IMR-90 (cell line): Measurements from ENCODE around the gene GAB1. TPM values are rescaled to one million over a fixed set of nuclear protein-coding genes. Genes with fewer than 3 reads are reported as not detected.

Experiments used
- ATAC-seq: fragments of 200-7000 bp; cut with Tn5 transposase; 2 replicates; pipeline ENCODE4 v1.9.1; 2020; ENCODE audit warnings: low read depth, mild to moderate bottlenecking, moderate library complexity
- BruUV-seq: library from RNA; stranded (reverse); fragments of 400-500 nt; replicated peaks from 2 replicates; lab custom pipeline; 2021; lab: Mats Ljungman, UMichigan
- CTCF ChIA-PET: fragments of 300-600 bp; formaldehyde crosslinking; extraction: SDS; loops from one replicate; lab custom pipeline; 2021; ENCODE audit warnings: antibody characterized with exemption; lab: Yijun Ruan, JAX
- POLR2A ChIA-PET: fragments of 300-600 bp; sonication (Branson Sonifier 250); formaldehyde crosslinking; loops from one replicate; lab custom pipeline; 2022; ENCODE audit warnings: antibody characterized with exemption; ENCODE audit not compliant: unreplicated experiment; lab: Charles Lee
- DNase-seq: peaks from one replicate; pipeline ENCODE4 v3.0.0; 2013
- H2AFZ ChIP-seq: replicated peaks from 2 replicates; pipeline ENCODE3; 2013; ENCODE audit warnings: low read length, mild to moderate bottlenecking; ENCODE audit not compliant: poor library complexity
- H2AK5ac ChIP-seq: 2 replicates; pipeline ENCODE4 v1.6.1; 2013; ENCODE audit warnings: low read depth, low read length, inconsistent platforms
- H2AK9ac ChIP-seq: replicated peaks from 2 replicates; pipeline ENCODE3; 2013; ENCODE audit warnings: mild to moderate bottlenecking, low read depth, low read length, moderate library complexity; ENCODE audit not compliant: poor library complexity
- H2BK120ac ChIP-seq: 2 replicates; pipeline ENCODE4 v1.6.1; 2013; ENCODE audit warnings: low read depth, low read length, inconsistent platforms
- H2BK15ac ChIP-seq: 3 replicates; pipeline ENCODE4 v1.6.1; 2013; ENCODE audit warnings: low read depth, low read length, inconsistent platforms
- H2BK20ac ChIP-seq: 2 replicates; pipeline ENCODE4 v1.6.1; 2013; ENCODE audit warnings: low read depth, mild to moderate bottlenecking, inconsistent platforms, low read length, moderate library complexity
- H2BK5ac ChIP-seq: 2 replicates; pipeline ENCODE4 v1.6.1; 2013; ENCODE audit warnings: mild to moderate bottlenecking, low read depth, low read length, inconsistent platforms; ENCODE audit not compliant: poor library complexity, severe bottlenecking
- H3K14ac ChIP-seq: replicated peaks from 2 replicates; pipeline ENCODE4 v1.6.1; 2013; ENCODE audit warnings: low read depth, low read length, inconsistent platforms
- H3K18ac ChIP-seq: 2 replicates; pipeline ENCODE4 v1.6.1; 2013; ENCODE audit warnings: low read depth, low read length, control low read depth
- H3K23ac ChIP-seq: 2 replicates; pipeline ENCODE4 v1.6.1; 2013; ENCODE audit warnings: low read depth, low read length, inconsistent platforms
- H3K27ac ChIP-seq: 2 replicates; pipeline ENCODE4 v1.5.1; 2013; ENCODE audit warnings: mild to moderate bottlenecking, control low read depth, low read length; ENCODE audit not compliant: insufficient read depth
- H3K27me3 ChIP-seq: 2 replicates; pipeline ENCODE4 v1.6.1; 2013; ENCODE audit warnings: low read length; ENCODE audit not compliant: control insufficient read depth, insufficient read depth
- H3K36me3 ChIP-seq: 2 replicates; pipeline ENCODE4 v1.6.1; 2013; ENCODE audit warnings: low read length, mixed read lengths; ENCODE audit not compliant: control insufficient read depth, insufficient read depth
- H3K4ac ChIP-seq: 2 replicates; pipeline ENCODE4 v1.6.1; 2013; ENCODE audit warnings: low read depth, low read length, inconsistent platforms
- H3K4me1 ChIP-seq: 2 replicates; pipeline ENCODE4 v1.6.1; 2013; ENCODE audit warnings: low read length, mixed read lengths; ENCODE audit not compliant: control insufficient read depth, insufficient read depth
- H3K4me2 ChIP-seq: 2 replicates; pipeline ENCODE4 v1.6.1; 2013; ENCODE audit warnings: low read depth, mild to moderate bottlenecking, control low read depth, low read length, moderate library complexity
- H3K4me3 ChIP-seq: 2 replicates; pipeline ENCODE4 v1.5.1; 2013; ENCODE audit warnings: low read depth, mild to moderate bottlenecking, control low read depth, low read length, moderate library complexity; ENCODE audit not compliant: insufficient read depth
- H3K56ac ChIP-seq: 2 replicates; pipeline ENCODE4 v1.6.1; 2013; ENCODE audit warnings: low read length, inconsistent platforms; ENCODE audit not compliant: insufficient read depth; ENCODE audit errors: extremely low read depth
- H3K79me1 ChIP-seq, 2 experiments: 2 replicates each; pipeline ENCODE4 v1.6.1; 2013; ENCODE audit warnings: low read length in 2 of 2, inconsistent platforms in 1 of 2, low read depth in 1 of 2
- H3K9ac ChIP-seq: 2 replicates; pipeline ENCODE4 v1.6.1; 2013; ENCODE audit warnings: low read depth, low read length, control low read depth
- H3K9me1 ChIP-seq: 2 replicates; pipeline ENCODE4 v1.6.1; 2013; ENCODE audit warnings: low read length, inconsistent platforms; ENCODE audit not compliant: insufficient read depth
- H3K9me3 ChIP-seq: 2 replicates; pipeline ENCODE4 v1.6.1; 2013; ENCODE audit warnings: low read length; ENCODE audit not compliant: control insufficient read depth, insufficient read depth
- H4K20me1 ChIP-seq: 2 replicates; pipeline ENCODE4 v1.6.1; 2013; ENCODE audit warnings: low read length, inconsistent platforms; ENCODE audit not compliant: insufficient read depth
- H4K5ac ChIP-seq: 2 replicates; pipeline ENCODE4 v1.6.1; 2013; ENCODE audit warnings: mild to moderate bottlenecking, low read depth, low read length, control low read depth
- H4K8ac ChIP-seq, 2 experiments: 2 replicates each; pipeline ENCODE4 v1.6.1; 2013; ENCODE audit warnings: low read depth in 2 of 2, low read length in 2 of 2, control low read depth in 1 of 2, inconsistent platforms in 1 of 2
- H4K91ac ChIP-seq: 2 replicates; pipeline ENCODE4 v1.6.1; 2013; ENCODE audit warnings: low read depth, low read length, inconsistent platforms; ENCODE audit not compliant: insufficient read depth
- CEBPB ChIP-seq: IDR thresholded peaks from 2 replicates; pipeline ENCODE4 v1.6.1; 2012; ENCODE audit warnings: low read depth, low read length, improper control_type of control experiment
- CHD1 ChIP-seq: IDR thresholded peaks from 2 replicates; pipeline ENCODE4 v1.6.1; 2012; ENCODE audit warnings: low read depth, low read length, improper control_type of control experiment
- CTCF ChIP-seq: conservative IDR thresholded peaks from 2 replicates; pipeline ENCODE4 v1.5.1; 2012; ENCODE audit warnings: mild to moderate bottlenecking, low read depth, low read length, improper control_type of control experiment
- ELK1 ChIP-seq: fragments of 150-350 bp; IDR thresholded peaks from 2 replicates; pipeline ENCODE4 v1.6.1; 2016; ENCODE audit warnings: low read depth, mild to moderate bottlenecking, low read length, moderate library complexity, borderline replicate concordance
- FOS ChIP-seq: fragments of 150-350 bp; IDR thresholded peaks from 2 replicates; pipeline ENCODE4 v1.6.1; 2016; ENCODE audit warnings: low read depth, low read length
- MAFK ChIP-seq: IDR thresholded peaks from 2 replicates; pipeline ENCODE4 v1.6.1; 2012; ENCODE audit warnings: low read depth, low read length, improper control_type of control experiment
- MAZ ChIP-seq: IDR thresholded peaks from 2 replicates; pipeline ENCODE4 v1.6.1; 2012; ENCODE audit warnings: low read depth, mild to moderate bottlenecking, low read length, improper control_type of control experiment, moderate library complexity, borderline replicate concordance
- MXI1 ChIP-seq: IDR thresholded peaks from 2 replicates; pipeline ENCODE4 v1.6.1; 2012; ENCODE audit warnings: low read depth, mild to moderate bottlenecking, low read length, moderate library complexity, borderline replicate concordance
- NFE2L2 ChIP-seq: fragments of 150-350 bp; IDR thresholded peaks from 2 replicates; pipeline ENCODE4 v1.6.1; 2016; ENCODE audit warnings: low read depth, mild to moderate bottlenecking, low read length
- POLR2A ChIP-seq: IDR thresholded peaks from 2 replicates; pipeline ENCODE4 v1.6.1; 2012; ENCODE audit warnings: mild to moderate bottlenecking, low read depth, low read length
- RAD21 ChIP-seq: IDR thresholded peaks from 2 replicates; pipeline ENCODE4 v1.6.1; 2012; ENCODE audit warnings: low read length, improper control_type of control experiment
- RCOR1 ChIP-seq: IDR thresholded peaks from 2 replicates; pipeline ENCODE4 v1.6.1; 2012; ENCODE audit warnings: mild to moderate bottlenecking, low read length, improper control_type of control experiment; ENCODE audit not compliant: insufficient replicate concordance
- WGBS, 2 experiments: methylation state at CpG; one replicate each; pipeline versions ENCODE4 v1.1.5 to v1.1.7; 2013; ENCODE audit warnings: missing lambda C conversion rate in 2 of 2; ENCODE audit not compliant: insufficient read length in 1 of 2; ENCODE audit errors: extremely low coverage in 2 of 2; 5-methylcytosine and 5-hydroxymethylcytosine counted together
- dilution Hi-C: fragments of 300-500 bp; cut with HindIII; formaldehyde crosslinking; loops from one replicate; pipeline ENCODE4 v1.14.3; 2018; ENCODE audit warnings: low sequenced_read_pairs; ENCODE audit not compliant: unreplicated experiment
- in situ Hi-C: fragments of 300-500 bp; cut with MboI; formaldehyde crosslinking; loops from 3 replicates; pipeline ENCODE4 v1.14.3; 2019; ENCODE audit warnings: low sequenced_read_pairs, inconsistent platforms, mixed read lengths
- intact Hi-C: fragments of 100-400 bp; cut with micrococcal nuclease; formaldehyde crosslinking; loops from 2 replicates; pipeline ENCODE4 v1.10.0; 2022
- polyA plus RNA-seq, 3 experiments: library from polyadenylated mRNA; depleted of rRNA; stranded (reverse); fragments of >200 nt; gene quantifications; 2 replicates each; pipeline ENCODE4 v1.2.3, GENCODE V29; 2012; ENCODE audit warnings: low replicate concordance in 1 of 3
- total RNA-seq: library from RNA; depleted of rRNA; stranded (reverse); fragments of >200 nt; gene quantifications from 2 replicates; pipeline ENCODE4 v1.2.3, GENCODE V29; 2012

The GAB1 gene
- total and polyA plus RNA-seq, 2 of the 4 experiments (the other 2 are of a cell fraction) = 2.8 to 12.0 TPM

- TF ChIP-seq RCOR1 (peak; percentile 64), MAFK (no peak), MAZ (peak; percentile 37; the same call in 1 of the 2 replicates), POLR2A (peak; percentile 85; the same call in 1 of the 2 replicates)
Measured at GRCh38 chr4:143513314-143514168, 176.9 kb downstream of the GAB1 start, which contains the start of gene SMARCA5 (continued).

- TF ChIP-seq MAZ = no peak
- TF ChIP-seq ELK1 = no peak
- TF ChIP-seq CEBPB = no peak
- TF ChIP-seq POLR2A = no peak
- no peak for TF ChIP-seq CHD1
- no peak for TF ChIP-seq FOS
- no peak for TF ChIP-seq MXI1
- TF ChIP-seq RCOR1 = no peak
- TF ChIP-seq CTCF = no peak
- TF ChIP-seq RAD21 = no peak
- no peak for TF ChIP-seq NFE2L2
- WGBS, 2 experiments = no CpG with 5 or more reads among the region's 13 CpGs
Measured at GRCh38 chr4:143514169-143514495, 177.5 kb downstream of the GAB1 start.

More at GRCh38 chr4:143514169-143514495, 177.5 kb downstream of the GAB1 start:
- no peak overlapping the region for H2BK120ac ChIP-seq
- H4K20me1 ChIP-seq = peaks cover 26% of the 10 kb centered on the region
- ChIA-PET POLR2A (interaction anchor here (0.6 kb wide), 1 partner anchor 10 kb away, joined by 3 read pairs; no protein-coding TSS in a partner anchor), CTCF (no interaction called here)
- H2BK5ac ChIP-seq = peak overlapping the region; percentile 88
- peak overlapping the region; percentile 2 to 94; a peak in 3 of 4 replicates for H4K8ac ChIP-seq
- DNase-seq (no peak), ATAC-seq (no peak)
- no peaks in the 10 kb centered on the region for H3K9me3 ChIP-seq
- peak overlapping the region; percentile 84 for H3K23ac ChIP-seq
- H3K18ac ChIP-seq = peak overlapping the region; percentile 5; the same call in 1 of the 2 replicates
- intact Hi-C loops = no loop called here
- H2AK5ac ChIP-seq = peak overlapping the region; percentile 28; the same call in 1 of the 2 replicates
- H3K14ac ChIP-seq = peak overlapping the region; percentile 77
- H2AK9ac ChIP-seq = peak overlapping the region; percentile 90
- H3K9ac ChIP-seq = peak overlapping the region; percentile 89
- no TSS peak for BruUV-seq
- peak overlapping the region; percentile 37 for H4K91ac ChIP-seq
- H2BK20ac ChIP-seq = no peak overlapping the region
- H3K4ac ChIP-seq = peak overlapping the region; percentile 91
- peak overlapping the region; percentile 98 for H2AFZ ChIP-seq
- H3K4me1 ChIP-seq = no peaks in the 10 kb centered on the region
- H3K36me3 ChIP-seq = peaks cover 3% of the 10 kb centered on the region
- H2BK15ac ChIP-seq = no peak overlapping the region
- H3K56ac ChIP-seq = peak overlapping the region; percentile 86
- peak overlapping the region; percentile 45 for H4K5ac ChIP-seq
- peak overlapping the region; percentile 63 for H3K4me3 ChIP-seq
- in situ Hi-C loops = no loop called here
- peak overlapping the region; percentile 94 for H3K4me2 ChIP-seq
- dilution Hi-C loops = no loop called here
- no peaks in the 10 kb centered on the region for H3K27me3 ChIP-seq
- peak overlapping the region; percentile 86 for H3K27ac ChIP-seq
- no peaks in the 10 kb centered on the region for H3K9me1 ChIP-seq
- H3K79me1 ChIP-seq = peaks cover 4 to 8% of the 10 kb centered on the region in 2 experiments; a peak in 2 of 4 replicates
